Stimulated activated CD4-positive, alpha-beta T cell treated with anti-CD3 and anti-CD28 coated beads, Interleukin-4, amount 100 ng/mL, for 4 hours (primary cell): ENCODE results near the gene BOD1L1.

Experiments
- DNase-seq, 2 experiments: peaks; one replicate each; pipeline ENCODE4 v3.0.0-alpha.2; 2020

Gene BOD1L1

DNA sequence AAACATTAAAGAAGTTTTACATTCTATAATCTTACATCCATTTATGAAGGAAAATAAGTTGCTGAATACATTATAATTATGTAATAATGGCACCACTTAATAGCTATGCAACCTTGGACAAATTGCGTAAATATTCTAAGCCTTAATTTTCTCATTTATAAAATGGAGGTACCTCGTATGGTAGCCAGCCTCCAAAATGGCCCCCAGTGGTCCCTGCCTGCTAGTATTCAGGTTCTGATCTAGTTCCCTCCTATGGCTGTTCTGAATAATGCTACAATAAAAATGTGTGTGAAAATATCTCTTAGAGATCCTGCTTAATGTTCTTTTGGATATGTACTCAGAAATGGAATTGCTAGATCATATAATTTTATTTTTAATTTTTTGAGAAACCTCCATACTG is 72.2 kb downstream of the BOD1L1 start:
- DNase-seq: no peak

GRCh38 chr4:13553081-13553480 is 74.4 kb downstream of the BOD1L1 start:
- DNase-seq: no peak

GRCh38 chr4:13548984-13549546 is 78.5 kb downstream of the BOD1L1 start:
- DNase-seq: peak; percentile 72 to 89

DNA sequence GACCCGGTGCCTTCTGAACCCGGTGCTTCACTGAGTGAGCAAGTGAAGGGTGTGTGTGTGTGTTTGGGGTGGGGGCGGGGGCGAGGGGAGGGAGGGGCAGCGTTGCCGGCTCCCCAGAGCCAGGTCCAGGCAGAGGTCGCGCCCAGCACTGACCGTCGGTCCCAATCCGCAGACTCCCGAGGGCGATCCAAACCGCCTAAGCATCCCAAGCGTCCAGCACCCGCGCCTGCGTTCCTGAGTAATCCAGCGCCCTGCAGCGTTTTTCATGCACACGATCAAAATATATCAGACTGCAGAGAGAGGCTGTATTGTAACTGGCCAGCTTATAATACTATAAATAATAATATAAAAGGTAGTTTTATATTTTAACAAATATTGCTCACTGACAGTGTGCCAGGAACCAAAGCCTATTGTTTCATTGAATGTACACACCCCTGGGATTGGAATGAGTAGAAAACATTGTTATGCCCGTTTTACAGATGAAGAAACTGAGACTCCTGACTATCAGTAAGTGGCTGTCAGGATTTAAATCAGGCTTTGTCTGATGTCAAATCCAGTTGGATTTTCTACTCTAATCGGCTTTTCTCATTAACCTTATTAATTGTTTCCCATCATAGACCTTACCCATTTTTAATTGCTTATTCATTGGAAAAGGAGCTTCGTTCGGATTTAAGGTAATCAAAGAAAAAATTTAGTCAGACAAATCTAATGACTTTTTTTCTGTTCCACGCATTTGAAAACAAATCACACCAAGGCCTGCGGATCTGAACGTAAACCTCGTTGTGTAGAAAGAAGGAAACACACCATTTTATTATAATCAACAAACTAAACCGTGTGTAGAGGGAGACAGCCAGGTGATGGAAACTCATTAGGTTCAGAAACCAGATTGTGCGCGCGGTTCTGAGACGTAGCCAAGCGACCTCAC is 79.2 kb downstream of the BOD1L1 start:
- no peak for DNase-seq

GRCh38 chr4:13547485-13548041 is 80.0 kb downstream of the BOD1L1 start:
- DNase-seq: peak; percentile 40 to 46

DNA sequence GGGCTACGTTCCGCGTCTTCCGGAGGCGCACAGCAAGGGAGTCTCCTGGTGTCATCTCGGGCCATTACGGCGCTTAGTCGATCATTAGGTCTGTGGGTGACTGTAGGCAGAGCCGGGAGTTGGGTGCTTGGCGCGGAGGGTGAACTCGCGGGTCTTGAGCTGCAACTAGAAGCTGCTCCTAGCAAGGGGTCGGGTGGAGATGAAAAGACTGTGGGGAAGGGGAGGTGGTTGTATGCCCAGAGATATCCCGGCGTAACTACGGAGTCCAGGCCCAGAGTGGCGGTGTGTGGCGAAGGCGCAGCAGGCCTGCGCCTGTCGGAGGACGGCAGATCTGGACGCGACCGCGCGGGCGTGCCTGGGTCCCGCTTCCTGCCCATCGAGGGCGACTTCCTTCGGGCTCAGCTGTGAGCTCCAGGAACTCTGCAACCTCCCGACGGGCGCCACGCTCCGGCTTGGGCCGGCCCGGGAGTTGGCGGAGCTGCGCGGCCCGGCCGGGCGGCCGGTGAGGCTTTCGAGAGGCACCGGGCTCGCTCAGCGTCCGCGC is 80.5 kb downstream of the BOD1L1 start:
- no peak for DNase-seq

DNA sequence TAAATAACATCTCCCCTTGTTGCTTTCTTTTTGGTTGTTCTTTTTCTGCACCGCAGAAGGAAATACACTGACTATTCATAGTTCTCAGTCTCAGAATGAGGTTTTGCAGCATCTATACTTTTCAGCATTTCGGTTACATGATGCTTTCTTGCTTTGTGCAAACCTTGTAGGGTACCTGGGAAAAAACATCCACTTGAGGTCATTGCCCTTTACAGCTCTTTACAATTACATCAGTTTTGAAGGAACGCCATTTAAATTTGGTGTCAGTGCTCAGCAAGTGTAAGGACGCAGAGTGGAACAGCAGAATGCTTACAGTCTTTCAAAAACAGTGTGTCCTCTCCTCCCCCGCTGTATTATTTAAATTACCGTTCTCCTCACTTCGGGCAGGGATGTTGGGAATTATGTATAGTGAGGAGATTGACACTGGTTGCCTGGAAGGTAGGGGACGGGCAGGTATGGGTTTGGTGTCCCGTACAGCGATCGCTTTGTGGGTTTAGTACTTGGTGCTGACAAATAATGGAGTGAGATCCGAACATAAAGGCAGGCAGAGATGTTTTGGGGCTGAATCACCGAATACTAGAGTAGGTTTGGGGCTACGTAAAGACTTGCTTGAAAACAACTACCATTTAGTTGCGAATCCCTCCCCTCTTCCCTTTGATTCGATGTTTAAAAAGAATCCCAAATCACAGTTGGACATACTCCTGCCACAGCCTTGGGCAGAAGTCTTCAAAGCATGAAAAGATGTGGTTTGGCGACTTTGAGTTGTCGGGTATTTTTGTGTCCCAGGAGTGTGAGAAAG is 81.2 kb downstream of the BOD1L1 start:
- no peak for DNase-seq

DNA sequence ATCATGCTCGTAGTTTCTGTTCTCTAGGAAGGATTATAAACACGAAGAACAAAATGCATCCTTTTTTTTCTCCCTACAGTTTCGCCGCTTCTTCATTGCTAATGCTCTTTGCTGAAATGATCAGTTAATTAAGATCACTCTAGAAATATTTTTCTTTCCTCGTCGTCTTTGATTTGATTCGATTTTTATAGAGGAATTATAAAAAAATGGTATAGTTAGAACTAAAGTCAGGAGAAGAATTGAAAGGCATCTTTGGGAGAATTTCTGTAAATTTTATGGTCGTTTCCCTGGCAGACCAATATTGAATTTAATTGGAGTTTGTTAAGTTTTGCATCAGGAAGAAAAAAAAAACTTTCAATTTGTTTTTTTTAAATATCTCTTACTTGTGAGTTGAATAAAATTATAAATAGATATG is 82.1 kb downstream of the BOD1L1 start:
- no peak for DNase-seq

- peak; percentile 34 to 43 for DNase-seq
Measured at GRCh38 chr4:13544606-13545393, 82.7 kb downstream of the BOD1L1 start.

GRCh38 chr4:13543839-13544605 is 83.5 kb downstream of the BOD1L1 start, which contains the start of gene NKX3-2:
Gene NKX3-2 (minus strand): TSS chr4:13544508. CDS start chr4:13544414, 94 bp downstream.
- no peak for DNase-seq

GRCh38 chr4:13543032-13543838 is 84.3 kb downstream of the BOD1L1 start:
- no peak for DNase-seq

DNA sequence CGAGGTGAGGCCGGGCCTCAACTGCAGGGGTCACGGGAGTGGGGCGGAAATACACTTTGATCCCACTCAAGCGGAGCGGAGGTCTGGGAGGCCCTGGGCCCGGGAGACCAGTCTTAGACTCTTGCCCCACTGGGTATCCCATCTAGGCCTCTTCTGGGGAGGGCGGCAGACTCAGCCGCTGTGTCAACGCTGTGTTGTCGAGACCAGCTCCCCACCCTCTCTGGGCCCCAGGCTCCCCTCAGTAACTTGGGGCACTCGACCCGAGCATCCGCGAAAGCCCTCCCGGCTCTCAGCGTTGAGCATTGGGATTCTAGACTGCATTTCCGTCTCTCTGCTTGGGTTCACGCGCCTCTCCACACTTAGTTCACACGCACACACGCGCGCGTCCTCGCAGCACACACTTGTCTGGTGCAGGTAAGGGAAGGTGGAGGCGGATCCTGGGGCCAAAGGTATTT is 84.9 kb downstream of the BOD1L1 start:
- no peak for DNase-seq

- DNase-seq: peak in 1 of 2 experiments; percentile 37
Measured at GRCh38 chr4:13541720-13542576, 85.6 kb downstream of the BOD1L1 start.

DNA sequence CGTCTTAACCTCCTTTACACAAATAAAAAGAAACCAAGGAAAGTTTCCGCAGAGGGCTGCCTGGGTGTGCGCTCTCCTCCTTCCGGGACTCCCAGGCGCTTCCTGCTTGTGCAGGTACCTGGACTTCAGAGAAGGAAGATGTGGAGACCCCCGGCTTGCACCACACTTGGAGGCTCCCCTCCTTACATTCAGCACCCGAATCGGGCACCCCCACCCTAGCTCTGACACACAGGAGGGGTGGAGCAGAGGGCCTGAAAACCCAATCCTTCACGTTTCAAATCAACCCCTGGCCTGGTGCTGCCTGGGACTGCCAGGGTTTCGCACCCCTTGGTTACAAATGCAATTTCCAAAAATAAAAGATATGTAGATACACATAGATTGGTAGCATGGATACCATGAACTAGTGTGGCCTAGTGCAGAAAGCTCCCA is 86.3 kb downstream of the BOD1L1 start:
- DNase-seq: no peak

DNA sequence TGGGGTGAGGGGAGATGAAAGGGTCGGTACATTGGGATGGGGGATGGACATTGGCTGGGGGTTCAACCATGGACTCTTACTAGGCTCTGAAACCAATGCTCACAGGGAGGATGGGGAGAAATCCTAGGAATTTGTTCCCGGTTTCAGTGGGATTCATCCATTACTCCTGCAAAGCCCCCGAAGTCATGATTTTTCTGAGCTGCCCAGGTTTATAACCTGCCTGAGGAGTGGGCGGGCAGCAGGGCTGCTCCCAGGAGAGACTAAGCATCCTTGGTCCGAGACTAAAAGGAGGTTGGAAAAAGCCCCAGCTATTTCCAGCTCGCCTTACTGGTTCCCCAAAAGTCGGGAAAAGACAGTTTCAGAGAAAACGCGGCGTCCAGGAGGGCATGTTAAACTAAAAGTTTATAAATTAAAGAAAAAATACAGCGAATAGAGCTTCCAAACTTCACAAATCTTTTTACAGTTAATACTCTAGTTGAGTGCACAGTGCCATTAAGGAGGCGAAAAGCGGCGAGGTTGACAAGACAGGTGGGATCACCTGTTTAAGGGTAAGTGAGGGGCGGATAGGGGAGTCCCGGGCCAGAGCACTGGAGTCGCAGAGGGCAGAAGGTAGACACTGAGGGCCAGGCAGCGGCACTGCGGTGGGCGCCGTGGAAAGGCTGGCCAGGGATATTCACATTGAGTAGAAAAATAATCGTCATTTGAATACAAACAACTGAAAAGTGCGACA is 86.9 kb downstream of the BOD1L1 start:
- DNase-seq: no peak

GRCh38 chr4:13539619-13540445 is 87.7 kb downstream of the BOD1L1 start:
- no peak for DNase-seq

DNA sequence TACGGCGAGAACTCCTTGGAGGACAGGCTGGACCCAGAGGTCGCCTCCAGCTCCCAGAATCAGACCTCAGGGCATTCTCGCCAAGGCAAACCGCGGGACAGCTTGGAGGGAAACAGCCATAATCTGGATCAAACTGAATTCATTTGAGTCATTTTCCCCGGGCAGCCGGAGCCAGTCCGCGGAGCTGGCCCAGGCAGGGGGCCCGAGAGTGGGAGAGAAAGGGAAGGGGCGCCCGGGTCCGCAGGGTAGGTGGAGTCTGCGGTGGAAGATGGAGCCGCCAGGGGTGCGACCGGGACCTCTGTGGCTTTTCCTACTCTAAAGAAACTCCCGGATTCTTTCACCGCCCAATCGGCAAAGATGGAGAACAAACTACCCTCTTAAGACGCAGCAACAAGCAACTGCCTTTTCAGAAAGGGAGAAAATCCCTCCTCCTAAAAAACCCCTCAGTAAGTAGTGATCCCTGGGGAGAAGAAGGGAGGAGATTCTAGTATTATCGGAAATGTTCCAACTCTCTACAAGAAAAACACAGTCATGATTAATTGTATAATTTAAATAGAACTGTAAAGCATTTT is 88.4 kb downstream of the BOD1L1 start:
- DNase-seq: no peak
